ENCODE results near the gene C1S. TPM values are rescaled to one million over a fixed set of nuclear protein-coding genes. Genes with fewer than 3 reads are reported as not detected.

Gene C1S
- total and polyA plus RNA-seq, 2 experiments from 2014 or later: 120 to 143 TPM

GRCh38 chr12:7110661-7111060 lies 50.1 kb downstream of the C1S start:
- Histone ChIP-seq H2AFZ (no peak overlapping the region), H3K9me2 (replicated peaks; ENCODE audit: insufficient read depth) (no peaks in the 10 kb centered on the region), H3K36me3 (replicated peaks; ENCODE audit: insufficient read depth, low read depth) (no peaks in the 10 kb centered on the region), H3K9me3 (ENCODE audit: low read depth) (no peaks in the 10 kb centered on the region), H3K79me2 (peaks cover 39% of the 10 kb centered on the region), H3K4me3 (no peak overlapping the region), H3K27ac (no peak overlapping the region), H4K20me1 (ENCODE audit: insufficient read depth, poor library complexity, severe bottlenecking) (no peaks in the 10 kb centered on the region), H3K4me2 (no peak overlapping the region), H3K27me3 (no peaks in the 10 kb centered on the region), H3K4me1 (ENCODE audit: insufficient read depth) (peaks cover 16% of the 10 kb centered on the region)
- DNase-seq (ENCODE audit: low spot score): no peak
- TF ChIP-seq EZH2 (IDR thresholded peaks at IDR 0.05; ENCODE audit: borderline replicate concordance) (no peak), CTCF (IDR thresholded peaks at IDR 0.05; ENCODE audit: poor library complexity) (no peak), EZH2phosphoT487 (IDR thresholded peaks at IDR 0.05; ENCODE audit: low read depth, severe bottlenecking, unreplicated experiment) (no peak)
- 98% methylated on average over 5 of the region's 5 CpGs for WGBS (ENCODE audit: low lambda C conversion rate, missing lambda C conversion rate)

DNA sequence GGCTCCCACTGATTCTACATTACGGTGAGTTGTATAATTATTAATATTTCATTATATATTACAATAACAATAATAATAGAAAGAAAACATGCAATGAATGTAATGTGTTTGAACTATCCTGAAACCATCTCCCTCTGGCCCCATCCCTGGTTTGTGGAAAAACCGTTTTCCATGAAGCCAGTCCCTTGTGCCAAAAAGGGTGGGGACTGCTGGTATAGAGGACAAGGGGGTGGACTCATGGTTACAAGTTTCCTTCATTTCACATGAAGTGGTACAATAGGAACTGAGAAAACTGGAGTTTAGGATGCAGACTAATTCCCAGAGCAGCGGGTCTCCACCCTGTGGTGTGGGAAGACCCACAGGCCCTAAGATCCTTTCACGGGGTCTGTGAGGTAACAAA lies 51.5 kb downstream of the C1S start:
- WGBS (ENCODE audit: low lambda C conversion rate, missing lambda C conversion rate): 92% methylated on average over 4 of the region's 4 CpGs
- no peak for TF ChIP-seq CTCF (IDR thresholded peaks at IDR 0.05; ENCODE audit: poor library complexity)
- no peak for TF ChIP-seq EZH2phosphoT487 (IDR thresholded peaks at IDR 0.05; ENCODE audit: low read depth, severe bottlenecking, unreplicated experiment)
- no peak for TF ChIP-seq EZH2 (IDR thresholded peaks at IDR 0.05; ENCODE audit: borderline replicate concordance)
- Histone ChIP-seq H3K9me2 (replicated peaks; ENCODE audit: insufficient read depth) (no peaks in the 10 kb centered on the region), H3K79me2 (peaks cover 25% of the 10 kb centered on the region), H3K4me3 (no peak overlapping the region), H2AFZ (no peak overlapping the region), H3K27ac (no peak overlapping the region), H3K36me3 (replicated peaks; ENCODE audit: insufficient read depth, low read depth) (no peaks in the 10 kb centered on the region), H3K4me2 (no peak overlapping the region), H4K20me1 (ENCODE audit: insufficient read depth, poor library complexity, severe bottlenecking) (no peaks in the 10 kb centered on the region), H3K27me3 (no peaks in the 10 kb centered on the region), H3K9me3 (ENCODE audit: low read depth) (no peaks in the 10 kb centered on the region), H3K4me1 (ENCODE audit: insufficient read depth) (peaks cover 13% of the 10 kb centered on the region)
- DNase-seq (ENCODE audit: low spot score): no peak

GRCh38 chr12:7113389-7113871 lies 52.9 kb downstream of the C1S start:
- no peak for TF ChIP-seq EZH2phosphoT487 (IDR thresholded peaks at IDR 0.05; ENCODE audit: low read depth, severe bottlenecking, unreplicated experiment)
- peak; percentile 76 for TF ChIP-seq CTCF (IDR thresholded peaks at IDR 0.05; ENCODE audit: poor library complexity)
- H3K79me2 ChIP-seq: peaks cover 17% of the 10 kb centered on the region
- no peaks in the 10 kb centered on the region for H3K9me3 ChIP-seq (ENCODE audit: low read depth)
- peak; percentile 44 for DNase-seq (ENCODE audit: low spot score)
- peaks cover 9% of the 10 kb centered on the region for H3K4me1 ChIP-seq (ENCODE audit: insufficient read depth)
- no peak overlapping the region for H3K4me3 ChIP-seq
- H2AFZ ChIP-seq: no peak overlapping the region
- H4K20me1 ChIP-seq (ENCODE audit: insufficient read depth, poor library complexity, severe bottlenecking): no peaks in the 10 kb centered on the region
- H3K36me3 ChIP-seq (replicated peaks; ENCODE audit: insufficient read depth, low read depth): no peaks in the 10 kb centered on the region
- H3K4me2 ChIP-seq: peak overlapping the region; percentile 12
- no peak overlapping the region for H3K27ac ChIP-seq
- no peaks in the 10 kb centered on the region for H3K9me2 ChIP-seq (replicated peaks; ENCODE audit: insufficient read depth)
- no peaks in the 10 kb centered on the region for H3K27me3 ChIP-seq
- WGBS (ENCODE audit: low lambda C conversion rate, missing lambda C conversion rate): 54% methylated on average over 5 of the region's 5 CpGs

DNA sequence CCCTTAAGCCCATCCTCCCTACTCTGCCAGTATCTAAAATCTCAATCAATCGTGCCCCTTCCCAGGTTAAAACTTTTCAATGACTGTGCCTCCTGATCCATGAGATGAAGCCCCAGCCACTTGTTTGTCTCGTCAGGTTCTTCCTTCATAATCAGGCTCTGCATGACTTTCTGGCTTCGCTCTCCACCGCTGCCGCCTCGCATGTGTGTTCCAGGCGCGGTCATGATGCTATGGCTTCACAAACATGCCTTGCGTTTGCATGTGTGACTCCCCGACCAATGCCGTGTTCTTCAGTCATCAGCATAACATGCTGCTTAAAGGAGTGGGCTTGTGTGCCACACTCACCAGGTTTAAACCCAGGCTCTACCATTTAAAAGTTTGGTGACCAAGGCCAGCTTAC lies 53.5 kb downstream of the C1S start:
- TF ChIP-seq EZH2phosphoT487 (IDR thresholded peaks at IDR 0.05; ENCODE audit: low read depth, severe bottlenecking, unreplicated experiment): no peak
- TF ChIP-seq EZH2 (IDR thresholded peaks at IDR 0.05; ENCODE audit: borderline replicate concordance): no peak
- no peak for TF ChIP-seq CTCF (IDR thresholded peaks at IDR 0.05; ENCODE audit: poor library complexity)
- Histone ChIP-seq H3K27me3 (no peaks in the 10 kb centered on the region), H3K4me2 (no peak overlapping the region), H3K4me1 (ENCODE audit: insufficient read depth) (peaks cover 9% of the 10 kb centered on the region), H3K9me3 (ENCODE audit: low read depth) (no peaks in the 10 kb centered on the region), H4K20me1 (ENCODE audit: insufficient read depth, poor library complexity, severe bottlenecking) (no peaks in the 10 kb centered on the region), H3K4me3 (no peak overlapping the region), H3K79me2 (peaks cover 17% of the 10 kb centered on the region), H3K27ac (no peak overlapping the region), H3K36me3 (replicated peaks; ENCODE audit: insufficient read depth, low read depth) (no peaks in the 10 kb centered on the region), H2AFZ (no peak overlapping the region), H3K9me2 (replicated peaks; ENCODE audit: insufficient read depth) (no peaks in the 10 kb centered on the region)
- no peak for DNase-seq (ENCODE audit: low spot score)
- 95% methylated on average over 11 of the region's 11 CpGs for WGBS (ENCODE audit: low lambda C conversion rate, missing lambda C conversion rate)
